GM18520 (cell line): ENCODE results near the gene SLC25A39.
"Not testable (repeated sequence)": the region's sequence is repeated elsewhere in the genome, so short reads cannot be mapped to it uniquely, and the experiment has no call there.

Source experiments
- ATAC-seq: cut with Tn5 transposase; IDR thresholded peaks from one replicate; pipeline ENCODE4 v1.9.1; 2021; ENCODE audit not compliant: unreplicated experiment

SLC25A39 gene

DNA sequence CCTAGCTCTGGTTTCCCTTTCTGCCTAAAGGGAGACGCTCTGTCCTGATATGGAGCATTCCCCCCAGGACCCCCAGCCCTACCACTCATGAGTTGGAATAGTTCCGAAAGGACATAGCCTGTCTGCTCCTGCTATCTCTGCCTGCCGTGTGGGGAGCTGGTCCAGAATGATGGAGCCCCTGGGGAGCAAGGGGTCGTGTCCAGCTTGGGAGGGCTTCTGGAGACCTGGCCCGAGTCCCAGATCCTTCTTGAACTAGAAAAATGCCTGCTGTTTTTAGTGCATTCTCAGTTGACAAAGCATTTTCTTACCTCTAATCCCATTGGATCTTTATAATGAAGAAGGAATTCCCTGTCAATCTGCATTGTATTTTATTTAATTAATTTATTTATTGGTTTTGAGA is 11.3 kb upstream of the SLC25A39 start:
- ATAC-seq: no peak

DNA sequence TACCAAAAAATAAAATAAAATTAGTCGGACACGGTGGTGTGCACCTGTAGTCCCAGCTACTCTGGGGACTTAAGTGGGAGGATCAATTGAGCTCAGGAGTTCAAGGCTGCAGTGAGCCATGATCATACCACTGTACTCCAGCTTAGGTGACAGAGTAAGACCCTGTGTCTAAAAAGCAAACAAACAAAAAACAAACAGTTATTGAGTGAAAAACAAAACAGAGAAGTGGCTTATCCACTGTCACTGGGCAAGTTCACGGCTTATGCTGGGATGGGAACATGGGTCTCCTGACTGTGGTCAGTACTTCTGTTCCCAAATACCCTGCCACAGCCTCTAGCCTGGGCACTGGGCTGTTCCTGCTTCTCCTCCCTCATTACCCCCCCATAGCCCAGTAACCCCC is 10.9 kb upstream of the SLC25A39 start:
- no peak for ATAC-seq

DNA sequence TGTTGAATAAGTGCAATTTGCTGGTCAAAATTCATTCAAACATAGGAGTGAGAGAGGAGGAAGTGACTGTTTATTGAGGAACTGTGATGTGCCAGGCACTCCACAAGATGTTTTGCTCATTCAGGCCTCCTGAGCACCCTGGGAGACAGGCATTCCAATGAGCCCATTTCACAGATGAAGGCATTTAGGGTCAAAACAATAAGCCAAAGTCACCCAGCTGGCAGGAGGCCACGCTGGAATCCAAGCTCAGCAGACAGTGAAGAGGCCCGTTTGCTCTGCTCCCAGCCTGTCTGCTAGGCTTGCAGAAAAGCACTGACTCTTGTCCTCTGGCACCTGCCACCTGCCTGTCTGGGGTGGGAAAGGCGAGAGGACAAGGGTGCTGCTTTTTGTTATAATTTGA is 10.1 kb upstream of the SLC25A39 start:
- ATAC-seq: no peak

DNA sequence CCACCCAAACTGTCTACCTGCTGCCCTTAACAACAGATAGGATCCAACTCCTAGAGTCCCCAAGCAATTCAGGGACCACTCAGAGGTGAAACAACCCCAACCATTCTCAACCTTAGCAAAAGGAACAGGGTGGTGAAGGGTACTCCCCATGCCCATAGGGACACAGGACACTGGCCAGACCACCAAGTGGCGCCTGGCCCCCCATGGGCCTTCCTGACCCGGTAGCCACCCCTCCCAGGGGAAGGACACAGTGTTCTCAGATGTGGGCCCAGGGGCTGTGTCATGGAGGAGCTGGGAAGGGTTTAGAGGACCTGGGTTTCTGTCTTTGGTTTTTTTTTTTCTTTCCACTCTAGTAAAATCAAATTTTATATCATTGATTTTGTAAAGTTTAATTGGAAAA is 9.7 kb upstream of the SLC25A39 start:
- ATAC-seq: no peak

GRCh38 chr17:44333371-44333770 is 8.7 kb upstream of the SLC25A39 start:
- no peak for ATAC-seq

DNA sequence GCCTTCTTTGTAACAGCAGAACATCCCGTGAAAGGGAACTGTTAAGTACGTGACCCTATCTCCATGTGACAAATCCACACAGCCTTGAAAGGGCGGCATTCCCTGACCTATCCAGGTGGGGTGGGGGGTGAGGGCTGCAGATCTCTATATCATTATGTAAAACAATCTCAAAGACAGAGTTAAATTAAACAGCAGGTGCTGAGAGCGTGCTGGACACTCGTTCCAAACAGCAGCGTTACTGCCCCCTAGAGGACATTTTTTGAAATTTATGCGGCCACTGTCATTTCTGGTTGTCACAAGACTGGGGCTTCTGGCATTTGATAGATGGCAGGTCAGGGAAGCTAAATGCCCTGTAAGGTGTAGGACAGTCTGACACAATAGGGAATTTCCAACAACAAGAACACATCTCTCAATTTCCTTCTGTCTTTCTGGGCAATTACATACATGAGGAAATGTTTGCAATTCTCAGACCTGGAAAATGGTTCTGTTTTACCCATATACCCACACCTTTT is 6.7 kb upstream of the SLC25A39 start:
- no peak for ATAC-seq

- not testable (repeated sequence) for ATAC-seq
Observed at GRCh38 chr17:44330263-44330662, 5.6 kb upstream of the SLC25A39 start.

DNA sequence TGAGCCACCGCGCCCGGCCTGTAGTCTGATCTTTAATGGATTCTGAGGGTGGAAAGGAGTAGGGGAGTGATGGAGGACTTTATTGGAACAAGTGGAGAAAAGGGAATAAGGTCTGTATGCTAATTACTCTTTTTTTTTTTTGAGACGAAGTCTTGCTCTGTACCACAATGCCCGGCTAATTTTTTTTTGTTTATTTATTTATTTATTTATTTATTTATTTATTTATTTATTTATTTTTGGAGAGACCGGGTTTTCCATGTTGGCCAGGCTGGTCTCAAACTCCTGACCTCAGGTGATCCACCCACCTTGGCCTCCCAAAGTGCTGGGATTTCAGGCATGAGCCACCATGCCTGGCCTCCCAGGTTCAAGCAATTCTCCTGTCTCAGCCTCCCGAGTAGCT is 4.9 kb upstream of the SLC25A39 start:
- not testable (repeated sequence) for ATAC-seq

DNA sequence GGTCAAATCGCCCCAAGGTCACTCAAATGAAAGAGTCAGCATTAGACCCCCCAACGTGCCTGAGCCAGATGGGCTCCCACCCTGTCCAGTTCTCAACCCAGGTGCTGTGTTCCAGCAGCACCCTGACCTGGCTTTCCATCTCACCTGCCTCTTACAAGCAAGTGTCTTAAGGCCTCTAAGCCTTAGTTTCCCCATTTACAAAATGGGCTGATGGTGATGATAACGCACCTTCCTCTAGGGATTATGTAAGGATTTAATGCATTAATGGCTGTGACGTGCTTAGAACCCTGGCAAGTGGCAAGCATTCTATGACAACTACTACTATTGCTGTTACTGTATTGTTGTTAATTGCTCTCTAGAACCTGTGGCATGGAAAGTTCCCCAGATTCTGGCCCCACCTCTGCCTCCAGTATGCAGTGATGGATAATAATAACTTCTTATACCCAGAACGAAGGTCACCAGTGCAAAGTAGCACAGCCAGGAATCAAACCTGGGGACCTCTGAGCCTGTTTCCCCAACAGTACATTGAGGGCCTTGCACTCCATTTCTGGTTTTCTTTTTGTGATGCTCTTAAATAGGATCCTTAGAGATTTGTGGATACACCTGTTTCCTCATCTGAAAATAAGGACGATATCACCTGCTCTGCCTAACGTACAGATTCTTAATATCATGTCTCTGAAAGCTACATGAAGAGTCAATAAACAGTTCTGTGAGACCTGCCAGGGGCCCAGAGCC is 3.3 kb upstream of the SLC25A39 start:
- ATAC-seq: no peak

DNA sequence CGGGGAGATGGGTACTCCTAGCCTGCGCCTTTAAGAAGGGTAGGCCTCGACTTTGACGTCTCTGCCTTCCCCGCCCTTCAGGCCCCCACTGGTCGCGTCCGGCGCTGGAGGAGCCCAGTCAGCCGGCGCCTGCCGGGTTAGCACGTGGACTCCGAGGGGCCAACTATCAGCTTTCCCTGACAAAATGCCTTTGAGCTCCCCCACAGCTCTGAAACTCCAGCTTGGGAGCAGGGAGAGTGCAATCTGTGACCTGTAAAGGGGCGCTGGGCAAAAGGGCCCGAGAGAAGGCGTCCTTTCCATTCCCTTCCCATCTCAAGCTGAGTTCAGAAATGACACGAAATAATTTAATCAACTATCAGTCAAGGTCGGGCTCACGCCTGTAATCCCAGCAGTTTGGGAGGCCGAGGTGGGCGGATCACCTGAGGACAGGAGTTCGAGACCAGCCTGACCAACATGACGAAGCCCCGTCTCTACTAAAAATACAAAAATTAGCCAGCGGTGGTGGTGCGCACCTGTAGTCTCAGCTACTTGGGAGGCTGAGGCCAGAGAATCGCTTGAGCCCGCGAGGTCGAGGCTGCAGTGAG is 2.3 kb upstream of the SLC25A39 start:
- ATAC-seq: peak; percentile 39

- ATAC-seq: no peak
Observed at GRCh38 chr17:44324092-44324570, 492 bp downstream of the SLC25A39 start.

DNA sequence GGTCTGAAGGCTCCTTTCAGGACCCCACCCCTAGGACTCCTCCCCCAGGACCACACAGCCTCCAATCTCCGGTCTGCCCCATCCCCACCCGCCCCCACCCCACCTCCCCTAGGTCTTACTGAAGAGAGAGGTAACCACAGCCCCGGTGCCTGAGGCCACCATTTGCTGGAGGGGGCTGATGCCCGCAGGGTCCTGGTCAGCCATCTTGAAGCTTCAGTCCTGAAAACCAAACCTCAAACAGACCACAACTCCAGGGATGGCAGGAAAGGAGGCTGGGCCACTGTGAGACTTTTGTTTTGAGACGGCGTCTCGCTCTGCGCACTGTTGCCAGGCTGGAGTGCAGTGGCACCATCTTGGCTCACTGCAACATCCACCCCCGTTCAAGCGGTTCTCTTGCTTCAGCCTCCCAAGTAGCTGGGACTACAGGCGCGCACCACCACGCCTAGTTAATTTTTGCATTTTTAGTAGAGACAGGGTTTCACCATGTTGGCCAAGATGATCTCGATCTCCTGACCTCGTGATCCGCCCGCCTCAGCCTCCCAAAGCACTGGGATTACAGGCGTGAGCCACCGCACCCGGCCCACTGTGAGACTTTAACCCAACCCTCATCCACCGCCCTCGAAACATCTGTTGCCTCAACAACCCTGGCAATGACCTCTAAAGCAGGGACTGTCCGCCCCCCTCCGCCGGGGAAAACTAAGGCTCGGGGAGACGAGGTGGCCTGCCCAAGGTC is 1.1 kb downstream of the SLC25A39 start:
- no peak for ATAC-seq

- no peak for ATAC-seq
Observed at GRCh38 chr17:44322236-44322895, 2.3 kb downstream of the SLC25A39 start.

- ATAC-seq: no peak
Observed at GRCh38 chr17:44321246-44322120, 3.1 kb downstream of the SLC25A39 start.

DNA sequence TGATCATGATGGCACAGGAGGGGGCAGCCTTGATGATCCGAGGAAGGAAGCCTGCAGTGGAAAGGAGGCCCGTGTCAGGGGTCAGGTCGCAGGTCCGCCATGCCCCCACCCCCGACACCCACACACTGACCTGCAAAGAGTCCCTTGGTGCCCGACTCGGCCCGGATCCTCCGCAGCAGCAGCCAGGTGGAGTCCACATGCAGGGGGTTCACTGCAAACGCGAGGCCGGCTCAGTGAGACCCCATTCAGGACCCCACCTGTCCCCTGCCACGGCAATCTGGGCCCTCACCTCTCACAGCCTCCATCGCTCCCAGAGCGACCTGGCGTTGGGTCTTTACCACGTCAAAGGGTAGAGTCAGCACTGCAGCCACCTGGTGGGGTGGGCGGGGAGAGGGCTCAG is 4.6 kb downstream of the SLC25A39 start:
- ATAC-seq: no peak

- ATAC-seq: no peak
Observed at GRCh38 chr17:44318077-44318892, 6.3 kb downstream of the SLC25A39 start.

- ATAC-seq: no peak
Observed at GRCh38 chr17:44317545-44317944, 7.1 kb downstream of the SLC25A39 start.

GRCh38 chr17:44315760-44316731 is 8.6 kb downstream of the SLC25A39 start:
- no peak for ATAC-seq
